ENCODE measurements around the gene NCAM1.
"Not testable (repeated sequence)": the region's sequence is repeated elsewhere in the genome, so short reads cannot be mapped to it uniquely, and the experiment has no call there.

NCAM1 gene

DNA sequence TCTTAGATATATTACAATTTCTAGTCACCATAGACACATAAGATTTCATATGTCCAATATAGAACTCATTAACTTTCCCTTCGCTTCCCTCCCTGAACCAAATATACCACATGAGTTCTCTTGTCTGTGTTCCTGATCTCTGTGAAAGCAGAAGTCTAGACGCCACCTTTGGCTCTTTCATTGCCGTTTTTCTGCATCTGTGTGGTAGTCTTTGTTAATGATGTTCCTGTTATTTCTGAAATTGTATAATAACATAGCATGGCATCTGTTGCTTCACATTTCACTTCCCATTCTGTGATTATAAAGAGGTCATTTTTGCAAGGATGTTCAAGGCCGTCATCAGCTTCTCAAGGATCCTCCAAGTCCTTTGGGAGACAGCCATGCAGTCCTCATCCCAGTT, 58.5 kb downstream of the NCAM1 start:
- in situ Hi-C loops (cut with HindIII; ENCODE audit: low sequenced_read_pairs), result no loop called here

- in situ Hi-C loops (cut with HindIII; ENCODE audit: low sequenced_read_pairs), result no loop called here
These were observed 59.9 kb downstream of the NCAM1 start for GRCh38 chr11:113021111-113021510.

DNA sequence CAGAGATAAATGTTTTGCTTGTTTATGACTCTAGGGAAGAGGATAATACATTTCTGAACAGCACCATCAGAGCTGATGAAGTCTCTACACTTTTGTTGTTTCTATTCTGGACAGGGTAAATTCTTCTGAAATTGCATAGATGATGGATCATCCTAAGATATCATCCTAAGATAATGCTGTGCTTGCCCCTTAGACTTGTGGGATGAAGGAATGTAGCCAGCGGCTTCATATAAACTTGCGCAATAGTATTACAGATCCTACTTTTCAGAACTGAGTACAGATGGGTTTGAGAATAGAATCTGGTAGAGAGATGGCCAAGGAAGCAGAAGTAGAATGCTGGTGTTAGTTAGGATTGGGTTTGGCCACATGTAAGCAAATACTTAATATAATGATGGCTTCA, 61.0 kb downstream of the NCAM1 start:
- in situ Hi-C loops (cut with HindIII; ENCODE audit: low sequenced_read_pairs), result no loop called here

DNA sequence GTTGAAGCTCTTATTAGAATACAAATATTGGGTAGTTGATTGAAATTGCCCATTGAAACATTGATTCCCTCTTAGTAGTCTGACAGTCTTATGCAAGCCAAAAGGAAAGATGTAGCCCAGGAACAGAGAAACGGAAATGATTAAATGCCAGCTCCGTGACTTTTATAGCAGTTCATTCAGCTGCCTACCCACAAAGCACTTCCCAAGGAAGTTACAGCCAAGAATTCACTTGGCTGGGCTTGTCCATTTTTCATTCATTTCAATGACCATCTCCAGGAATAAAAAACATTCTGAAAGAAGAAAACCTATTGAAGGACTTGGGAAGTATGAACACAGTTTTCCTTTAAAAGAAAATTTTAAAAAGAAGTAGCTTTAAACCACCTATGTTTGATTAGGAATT, 62.0 kb downstream of the NCAM1 start:
- in situ Hi-C loops (cut with HindIII; ENCODE audit: low sequenced_read_pairs), result no loop called here

- in situ Hi-C loops (cut with HindIII; ENCODE audit: low sequenced_read_pairs), result no loop called here
These were observed 62.8 kb downstream of the NCAM1 start for GRCh38 chr11:113023986-113024385.

GRCh38 chr11:113026778-113027177, 65.6 kb downstream of the NCAM1 start:
- in situ Hi-C loops (cut with HindIII; ENCODE audit: low sequenced_read_pairs), result no loop called here

DNA sequence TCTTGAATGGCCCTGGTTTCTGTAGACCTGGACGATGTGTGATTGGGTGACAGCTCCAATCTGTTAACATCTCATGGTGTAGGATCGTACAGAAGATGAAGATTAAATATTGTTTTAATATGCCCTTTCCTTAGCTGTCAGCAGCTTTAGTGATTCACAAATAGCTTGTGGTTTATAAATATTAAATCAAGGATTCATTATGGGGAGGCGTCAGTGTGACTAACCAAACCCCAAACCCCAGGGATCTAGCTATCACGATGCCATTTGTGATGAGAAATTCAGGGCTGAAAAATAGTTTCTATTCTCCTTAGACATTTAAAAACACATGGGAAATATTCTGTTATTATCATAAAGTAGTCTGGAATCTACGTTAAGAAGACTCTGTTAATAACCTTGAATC, 73.4 kb downstream of the NCAM1 start:
- in situ Hi-C loops (cut with HindIII; ENCODE audit: low sequenced_read_pairs), result no loop called here

DNA sequence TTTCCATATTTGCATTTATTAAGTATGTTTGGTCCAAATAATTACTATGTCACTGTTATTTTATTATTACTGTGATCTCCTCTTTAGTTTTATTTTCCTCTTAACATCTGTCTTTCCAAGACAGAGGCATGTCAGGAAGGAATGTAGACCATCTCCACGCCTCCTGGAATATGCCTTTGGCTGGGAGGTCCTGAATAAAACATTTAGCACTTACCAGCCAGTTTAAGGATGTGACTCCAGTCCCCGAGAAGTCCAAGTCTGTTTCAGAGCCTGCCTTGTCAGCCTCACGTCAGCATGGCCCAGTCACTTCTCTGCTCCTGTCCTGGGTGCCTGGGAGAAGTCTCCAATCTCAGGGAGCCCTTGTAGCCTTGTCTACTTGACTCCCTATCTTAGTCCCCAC, 74.5 kb downstream of the NCAM1 start:
- in situ Hi-C loops (cut with HindIII; ENCODE audit: low sequenced_read_pairs), result no loop called here

DNA sequence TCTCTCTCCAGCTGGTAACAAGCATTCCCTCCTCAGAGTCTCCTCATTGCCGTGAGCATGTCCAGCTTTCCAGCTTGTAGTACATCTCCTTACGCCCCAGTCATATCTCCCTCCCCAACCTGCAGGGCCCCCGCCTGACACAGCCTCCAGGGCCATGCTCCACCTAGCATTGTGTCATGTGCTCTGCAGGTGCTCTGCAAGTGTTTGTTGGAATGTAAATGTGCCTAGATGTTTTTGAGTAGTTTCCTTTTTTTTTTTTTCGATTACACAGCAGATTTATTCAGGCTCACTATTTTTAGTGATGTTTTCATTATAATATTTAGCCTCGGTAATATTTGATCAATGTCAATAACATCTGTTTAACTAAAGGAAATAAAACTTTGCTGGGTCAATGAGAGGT, 82.5 kb downstream of the NCAM1 start:
- in situ Hi-C loops (cut with HindIII; ENCODE audit: low sequenced_read_pairs), result no loop called here

DNA sequence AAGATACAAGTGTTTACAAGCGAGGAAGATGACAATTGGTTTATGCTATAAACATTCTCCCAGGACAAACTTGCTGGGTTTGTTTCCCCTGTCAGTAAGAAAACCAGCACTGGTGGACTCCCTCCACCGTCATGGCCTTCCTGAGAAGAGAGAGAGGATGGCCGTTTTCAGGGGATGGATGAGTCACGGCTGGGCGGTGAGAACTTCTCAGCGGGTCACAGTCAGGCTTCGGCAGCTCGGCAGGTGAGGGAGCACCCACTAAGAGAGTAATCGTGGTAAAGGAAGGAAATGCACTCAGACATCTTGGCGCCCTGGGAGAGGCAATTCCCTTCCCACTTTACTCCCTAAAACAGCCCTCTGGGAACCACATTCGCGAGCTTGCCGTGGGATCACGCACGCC, 83.9 kb downstream of the NCAM1 start:
- in situ Hi-C loops (cut with HindIII; ENCODE audit: low sequenced_read_pairs), result no loop called here

GRCh38 chr11:113046866-113047265, 85.6 kb downstream of the NCAM1 start:
- in situ Hi-C loops (cut with HindIII; ENCODE audit: low sequenced_read_pairs), result no loop called here

- in situ Hi-C loops (cut with HindIII; ENCODE audit: low sequenced_read_pairs), result no loop called here
These were observed 87.9 kb downstream of the NCAM1 start for GRCh38 chr11:113048820-113049768.

DNA sequence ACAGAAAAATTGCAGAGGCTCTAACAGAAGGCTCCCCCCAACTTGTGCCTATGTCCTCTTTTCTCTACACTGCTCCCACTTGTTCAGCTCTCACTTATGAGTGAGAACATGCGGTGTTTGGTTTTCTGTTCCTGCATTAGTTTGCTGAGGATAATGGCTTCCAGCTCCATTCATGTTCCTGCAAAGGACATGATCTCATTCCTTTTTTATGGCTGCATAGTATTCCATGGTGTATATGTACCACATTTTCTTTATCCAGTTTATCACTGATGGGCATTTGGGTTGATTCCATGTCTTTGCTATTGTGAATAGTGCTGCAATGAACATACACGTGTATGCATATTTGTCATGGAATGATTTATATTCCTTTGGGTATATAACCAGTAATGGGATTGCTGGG, 91.8 kb downstream of the NCAM1 start:
- in situ Hi-C loops (cut with HindIII; ENCODE audit: low sequenced_read_pairs), result not testable (repeated sequence)

DNA sequence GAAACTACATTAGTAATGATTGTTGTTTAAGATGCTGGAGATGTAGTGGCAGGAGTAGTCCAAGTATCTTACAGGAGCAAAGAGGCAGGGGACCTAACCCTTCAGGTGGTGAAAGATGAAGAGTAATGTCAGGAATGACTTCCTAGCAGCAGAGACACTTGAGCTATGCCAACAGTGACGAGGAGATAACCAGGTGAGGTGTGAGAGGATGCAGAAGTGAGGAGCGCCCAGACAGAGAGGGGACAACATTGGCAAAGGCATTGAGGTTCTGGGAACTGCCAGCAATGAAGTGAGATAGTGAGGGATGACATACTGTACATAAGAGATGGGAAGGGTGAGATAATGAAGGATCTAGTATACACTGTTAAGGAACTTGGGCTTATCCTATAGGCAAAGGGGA, 95.8 kb downstream of the NCAM1 start:
- in situ Hi-C loops (cut with HindIII; ENCODE audit: low sequenced_read_pairs), result no loop called here

- in situ Hi-C loops (cut with HindIII; ENCODE audit: low sequenced_read_pairs), result no loop called here
These were observed 98.3 kb downstream of the NCAM1 start for GRCh38 chr11:113059548-113059947.

DNA sequence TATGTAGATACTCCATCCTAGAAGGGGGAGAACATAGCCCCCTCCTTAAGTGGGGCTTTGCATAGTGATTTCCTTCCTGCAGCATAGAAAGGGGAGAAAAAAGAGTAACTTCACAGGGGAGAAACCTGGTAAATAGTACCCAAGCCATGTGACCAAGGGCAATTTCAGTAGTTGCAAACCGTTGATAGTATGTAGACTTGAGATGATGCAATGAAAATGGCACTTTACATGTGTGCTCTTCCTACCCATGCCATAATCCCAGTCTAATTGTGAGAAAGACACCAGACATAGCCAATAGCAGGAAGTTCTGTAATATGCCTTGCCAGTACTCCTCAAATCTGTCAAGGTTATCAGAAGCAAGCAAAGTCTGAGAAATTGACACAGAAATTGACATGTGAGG, 104.1 kb downstream of the NCAM1 start:
- in situ Hi-C loops (cut with HindIII; ENCODE audit: low sequenced_read_pairs), result no loop called here

GRCh38 chr11:113072237-113072858, 111.1 kb downstream of the NCAM1 start:
- in situ Hi-C loops (cut with HindIII; ENCODE audit: low sequenced_read_pairs), result no loop called here

DNA sequence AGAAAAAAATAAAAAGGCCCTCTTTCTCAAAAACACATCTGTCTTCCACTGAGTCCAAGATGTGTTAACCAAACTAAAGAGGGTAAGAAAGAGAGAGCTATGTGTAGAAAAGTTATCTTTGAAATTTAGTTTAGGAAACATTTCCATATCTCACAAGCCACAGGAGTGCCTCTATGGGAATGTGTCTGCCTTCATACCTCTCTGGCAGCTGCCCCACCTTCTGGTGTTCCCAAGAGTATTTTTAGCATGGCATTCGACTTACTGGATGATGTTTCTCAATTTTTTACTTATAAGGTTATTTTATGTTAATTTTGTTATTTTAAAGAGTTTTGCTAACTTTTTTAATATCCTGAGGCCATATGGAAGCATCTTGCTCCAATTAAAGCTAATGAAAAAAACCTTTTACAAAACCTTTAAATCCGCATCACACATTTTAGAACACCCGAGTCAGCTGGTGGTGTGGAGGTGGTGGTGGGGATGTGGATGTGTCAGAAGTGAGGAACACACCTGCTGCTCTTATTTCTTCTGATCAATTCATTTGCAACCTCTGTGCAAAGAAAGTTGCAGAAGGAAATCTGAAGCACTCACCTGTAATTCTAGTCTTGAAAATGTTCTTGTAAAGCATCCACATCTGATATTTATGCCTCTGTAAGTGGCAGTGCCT, 112.2 kb downstream of the NCAM1 start:
- in situ Hi-C loops (cut with HindIII; ENCODE audit: low sequenced_read_pairs), result no loop called here

DNA sequence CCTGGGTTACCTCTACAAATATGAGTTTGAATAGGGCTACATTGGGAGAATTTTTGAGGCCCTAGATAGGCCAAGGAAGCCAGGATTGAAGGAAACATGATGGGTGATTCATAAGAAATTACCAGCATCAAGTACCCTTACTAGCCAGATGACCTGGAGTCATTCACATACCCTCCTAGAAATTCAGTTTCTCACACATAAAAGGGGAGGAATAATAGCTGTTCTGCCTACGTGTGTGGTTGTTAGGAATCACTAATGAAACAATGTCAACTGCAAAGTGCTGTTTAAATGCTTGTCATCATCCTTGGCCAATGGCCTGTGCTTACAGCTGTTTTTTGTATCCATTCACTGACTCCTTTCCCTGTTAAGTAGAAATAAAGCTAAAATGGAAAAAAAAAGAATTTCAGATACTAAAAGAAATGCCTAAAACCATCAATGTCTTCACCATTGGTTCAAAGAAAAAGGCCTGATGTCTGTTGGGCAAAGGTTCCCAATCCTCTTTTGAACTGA, 114.4 kb downstream of the NCAM1 start:
- in situ Hi-C loops (cut with HindIII; ENCODE audit: low sequenced_read_pairs), result no loop called here

DNA sequence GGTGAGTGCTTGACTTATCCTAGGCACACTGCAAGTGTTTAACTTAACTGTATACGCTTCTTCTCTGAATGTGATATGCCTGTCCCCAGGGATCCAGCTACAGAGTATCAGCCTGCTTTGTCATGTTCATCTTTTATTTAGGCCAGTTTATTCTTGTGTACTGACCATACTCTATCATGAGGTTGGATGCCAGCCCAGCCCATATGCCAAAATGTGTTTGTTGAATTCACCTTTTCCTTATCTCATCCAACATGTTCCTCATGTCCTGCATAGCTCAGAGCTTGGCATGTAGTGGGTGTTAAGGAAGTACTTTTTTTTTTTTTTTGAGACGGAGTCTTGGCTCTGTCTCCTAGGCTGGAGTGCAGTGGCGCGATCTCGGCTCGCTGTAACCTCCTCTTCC, 116.2 kb downstream of the NCAM1 start:
- in situ Hi-C loops (cut with HindIII; ENCODE audit: low sequenced_read_pairs), result no loop called here

DNA sequence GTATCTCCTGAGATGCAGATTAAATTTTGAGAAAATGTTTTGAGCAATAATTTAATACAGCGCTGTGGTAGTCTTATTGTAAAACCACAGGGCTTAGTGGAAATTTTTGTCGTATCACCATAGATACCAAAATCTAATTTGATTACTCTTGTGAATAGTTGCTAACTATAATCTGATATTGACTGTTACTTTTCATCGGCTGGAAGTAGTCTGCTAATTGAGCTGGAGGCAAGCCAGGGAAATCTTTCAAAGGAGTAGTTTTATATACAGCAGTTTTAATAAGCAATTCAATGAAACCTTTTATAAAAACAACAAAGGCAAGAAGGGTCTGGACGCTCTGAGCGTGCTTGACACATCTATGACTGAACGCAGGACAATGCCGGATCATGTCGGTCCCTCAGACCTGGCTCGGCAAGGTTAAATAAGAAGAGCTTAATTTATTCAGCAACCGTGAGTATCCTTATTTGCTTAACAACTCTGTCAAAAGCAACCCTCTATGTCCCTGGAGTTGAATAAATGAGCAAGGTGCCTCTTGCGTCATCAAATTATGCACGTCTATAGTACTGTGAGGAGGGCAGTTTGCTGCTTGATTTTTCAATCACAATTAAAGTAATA, 121.2 kb downstream of the NCAM1 start:
- in situ Hi-C loops (cut with HindIII; ENCODE audit: low sequenced_read_pairs), result no loop called here

Data from endothelial cell of hepatic sinusoid (primary cell).